Sigmoid colon (tissue), 7 donors: Measurements from ENCODE around the gene PON1. TPM values are rescaled to one million over a fixed set of nuclear protein-coding genes. Genes with fewer than 3 reads are reported as not detected.

Experiments used
- DNase-seq: peaks from one replicate; pipeline ENCODE4 v3.0.0-alpha.2; 2019
- H3K27ac ChIP-seq, 4 donors: fragments of 200-600 bp; sonication (generic); one replicate each; pipeline ENCODE4 v1.5.1; 2016 to 2019; ENCODE audit warnings: mild to moderate bottlenecking in 1 of 4
- H3K27me3 ChIP-seq, 3 donors: fragments of 200-600 bp; sonication (generic); one replicate each; pipeline ENCODE4 v1.5.1; 2019; ENCODE audit warnings: mild to moderate bottlenecking in 1 of 3
- H3K36me3 ChIP-seq, 4 donors: fragments of 200-600 bp; sonication (generic); one replicate each; pipeline ENCODE4 v1.5.1; 2016 to 2019
- H3K4me1 ChIP-seq, 4 donors: fragments of 200-600 bp; sonication (generic); one replicate each; pipeline ENCODE4 v1.5.1; 2017 to 2019
- H3K4me3 ChIP-seq, 4 donors: fragments of 200-600 bp; sonication (generic); one replicate each; pipeline ENCODE4 v1.5.1; 2017 to 2019; ENCODE audit warnings: mild to moderate bottlenecking in 2 of 4, moderate library complexity in 1 of 4
- H3K9me3 ChIP-seq, 4 donors: fragments of 200-600 bp in 3 of 4; sonication (generic) in 3 of 4; one replicate each; pipeline versions ENCODE4 v1.5.1 to v1.6.1; 2013 to 2019
- EP300 ChIP-seq, 4 donors: sonication (generic); formaldehyde crosslinking; IDR thresholded peaks; one replicate each; pipeline ENCODE4 v1.6.1; 2017; ENCODE audit warnings: antibody characterized with exemption in 4 of 4
- POLR2A ChIP-seq, 2 donors: fragments of 450-650 bp; IDR thresholded peaks; one replicate each; pipeline ENCODE4 v1.6.1; 2016; ENCODE audit warnings: antibody characterized with exemption in 2 of 2, mild to moderate bottlenecking in 2 of 2, moderate library complexity in 2 of 2
- POLR2AphosphoS5 ChIP-seq, 4 donors: sonication (generic); formaldehyde crosslinking; IDR thresholded peaks; one replicate each; pipeline ENCODE4 v1.6.1; 2017; ENCODE audit warnings: antibody characterized with exemption in 4 of 4
- WGBS, 2 donors: extraction: QIAGEN DNeasy Blood & Tissue Kit; methylation state at CpG; one replicate each; pipeline ENCODE4 v1.1.7; 2013; 5-methylcytosine and 5-hydroxymethylcytosine counted together
- intact Hi-C: fragments of 100-400 bp; cut with DNase I; formaldehyde crosslinking; loops from one replicate; pipeline ENCODE4 v1.15.1; 2023
- polyA plus RNA-seq, 3 donors: library from polyadenylated mRNA; stranded (reverse); fragments of 200-250 nt; gene quantifications; one replicate each; pipeline ENCODE4 v1.2.3, GENCODE V29; 2013
- total RNA-seq, 4 donors: library from RNA; depleted of rRNA; stranded (reverse); fragments of >200 nt; gene quantifications; one replicate each; pipeline ENCODE4 v1.1.0, GENCODE V29; 2016
- TF ChIP-seq, protein P1 (sequence below), 4 experiments: fragments of 450-650 bp in 3 of 4; fragments of 200-600 bp in 1 of 4; IDR thresholded peaks; one replicate each; pipeline ENCODE4 v1.5.1; 2016 to 2019; ENCODE audit warnings: antibody characterized with exemption in 4 of 4, mild to moderate bottlenecking in 3 of 4, moderate library complexity in 2 of 4
- donor health status: healthy with polysubstance abuse.
- donor health status: Bipolar disorder and iron deficiency.
- donor health status: healthy.

PON1 gene
- total and polyA plus RNA-seq, 7 donors = 0.16 to 0.19 TPM; not detected in 5

DNA sequence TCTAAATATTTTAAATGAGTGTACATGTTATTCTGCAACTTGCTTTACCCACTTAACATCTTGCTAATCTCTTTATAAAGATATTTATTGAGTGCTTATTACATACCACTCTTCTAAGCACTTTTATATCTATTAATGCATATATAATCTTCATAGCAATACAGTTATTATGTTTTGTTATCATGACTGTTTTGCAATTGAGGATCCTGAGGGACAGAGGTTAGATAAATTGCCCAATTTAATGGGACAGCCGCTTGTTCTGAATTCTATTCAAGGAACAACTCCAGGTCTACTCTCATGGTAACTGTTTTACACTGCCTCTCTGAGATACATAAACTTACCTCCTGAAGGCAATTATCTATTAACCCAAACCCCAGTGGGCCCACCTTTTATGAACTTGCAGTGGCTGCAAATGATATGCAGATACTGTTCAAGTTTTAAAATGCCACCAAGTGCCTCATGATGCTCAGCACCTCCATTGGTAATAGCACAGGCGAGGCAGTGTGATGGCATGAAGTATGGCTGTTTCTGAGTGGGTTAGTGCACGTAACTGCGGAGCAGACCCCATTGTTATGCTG lies 60.5 kb downstream of the PON1 start:
- H3K9me3 ChIP-seq = no peaks in the 10 kb centered on the region
- H3K27ac ChIP-seq = no peak overlapping the region
- H3K27me3 ChIP-seq = no peaks in the 10 kb centered on the region
- intact Hi-C loops = no loop called here
- no peak for DNase-seq
- no peak overlapping the region for H3K4me3 ChIP-seq
- WGBS, 2 donors = 93% methylated on average over 4 of the region's 4 CpGs
- TF ChIP-seq EP300 (IDR thresholded peaks at IDR 0.05) (no peak), POLR2A (IDR thresholded peaks at IDR 0.05) (no peak), POLR2AphosphoS5 (IDR thresholded peaks at IDR 0.05) (no peak)
- TF ChIP-seq, protein P1, sequence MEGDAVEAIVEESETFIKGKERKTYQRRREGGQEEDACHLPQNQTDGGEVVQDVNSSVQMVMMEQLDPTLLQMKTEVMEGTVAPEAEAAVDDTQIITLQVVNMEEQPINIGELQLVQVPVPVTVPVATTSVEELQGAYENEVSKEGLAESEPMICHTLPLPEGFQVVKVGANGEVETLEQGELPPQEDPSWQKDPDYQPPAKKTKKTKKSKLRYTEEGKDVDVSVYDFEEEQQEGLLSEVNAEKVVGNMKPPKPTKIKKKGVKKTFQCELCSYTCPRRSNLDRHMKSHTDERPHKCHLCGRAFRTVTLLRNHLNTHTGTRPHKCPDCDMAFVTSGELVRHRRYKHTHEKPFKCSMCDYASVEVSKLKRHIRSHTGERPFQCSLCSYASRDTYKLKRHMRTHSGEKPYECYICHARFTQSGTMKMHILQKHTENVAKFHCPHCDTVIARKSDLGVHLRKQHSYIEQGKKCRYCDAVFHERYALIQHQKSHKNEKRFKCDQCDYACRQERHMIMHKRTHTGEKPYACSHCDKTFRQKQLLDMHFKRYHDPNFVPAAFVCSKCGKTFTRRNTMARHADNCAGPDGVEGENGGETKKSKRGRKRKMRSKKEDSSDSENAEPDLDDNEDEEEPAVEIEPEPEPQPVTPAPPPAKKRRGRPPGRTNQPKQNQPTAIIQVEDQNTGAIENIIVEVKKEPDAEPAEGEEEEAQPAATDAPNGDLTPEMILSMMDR (IDR thresholded peaks at IDR 0.05) = no peak
- H3K36me3 ChIP-seq = peaks cover 0 to 7% (median 0%) of the 10 kb centered on the region in 4 donors
- no peaks in the 10 kb centered on the region for H3K4me1 ChIP-seq

DNA sequence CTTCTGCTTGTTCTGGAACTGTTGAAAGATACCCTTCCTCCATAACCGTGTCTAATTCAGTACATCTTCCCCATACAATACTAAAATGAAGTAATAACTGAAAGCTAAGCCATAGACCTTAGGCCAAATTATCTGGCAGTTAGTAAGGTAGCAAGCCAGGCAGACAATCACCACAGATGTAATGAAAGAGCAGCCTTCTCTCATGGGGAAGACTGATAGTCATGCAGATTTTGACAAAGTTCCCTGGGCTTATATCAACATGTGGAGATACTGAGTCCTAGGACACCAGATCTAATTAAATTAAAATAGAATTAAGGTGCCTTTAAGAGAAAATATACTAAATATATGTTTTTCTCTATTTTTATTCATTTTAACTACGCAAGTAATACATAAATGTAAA lies 61.5 kb downstream of the PON1 start:
- Histone ChIP-seq H3K27ac (no peak overlapping the region), H3K4me3 (no peak overlapping the region), H3K9me3 (no peaks in the 10 kb centered on the region), H3K36me3 (no peaks in the 10 kb centered on the region), H3K27me3 (no peaks in the 10 kb centered on the region), H3K4me1 (no peaks in the 10 kb centered on the region)
- TF ChIP-seq, protein P1 (IDR thresholded peaks at IDR 0.05) = no peak
- TF ChIP-seq EP300 (IDR thresholded peaks at IDR 0.05) = no peak
- no peak for TF ChIP-seq POLR2AphosphoS5 (IDR thresholded peaks at IDR 0.05)
- no peak for TF ChIP-seq POLR2A (IDR thresholded peaks at IDR 0.05)
- DNase-seq = no peak
- intact Hi-C loops = no loop called here
- 96 to 98% methylated on average over 2 of the region's 2 CpGs for WGBS, 2 donors

DNA sequence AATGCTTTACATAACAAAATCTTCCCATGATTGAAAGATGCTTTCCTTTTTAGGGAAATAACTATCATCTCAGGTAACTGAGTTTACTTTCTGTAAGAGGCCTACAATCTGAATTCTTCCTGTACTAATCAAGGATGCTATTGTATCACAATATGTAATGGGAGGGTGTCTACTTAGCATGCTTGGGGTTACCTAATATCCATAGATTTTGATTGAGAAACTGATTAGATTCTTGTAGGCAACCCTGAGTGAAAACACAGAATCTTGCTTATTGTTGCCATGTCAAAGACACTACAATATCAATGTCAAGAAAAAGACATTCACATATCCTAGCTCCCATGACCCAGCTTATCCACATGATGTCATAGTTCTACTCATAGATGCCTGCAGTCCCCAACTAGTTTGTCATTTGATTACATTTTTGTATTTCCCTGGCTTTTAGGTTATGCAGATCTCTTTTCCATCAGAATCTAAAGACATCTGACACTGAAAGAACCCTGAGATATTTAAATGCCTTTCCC lies 62.4 kb downstream of the PON1 start:
- Histone ChIP-seq H3K36me3 (no peaks in the 10 kb centered on the region), H3K4me3 (no peak overlapping the region), H3K9me3 (no peaks in the 10 kb centered on the region), H3K27ac (no peak overlapping the region), H3K27me3 (no peaks in the 10 kb centered on the region), H3K4me1 (no peaks in the 10 kb centered on the region)
- TF ChIP-seq EP300 (IDR thresholded peaks at IDR 0.05) (no peak), POLR2AphosphoS5 (IDR thresholded peaks at IDR 0.05) (no peak), POLR2A (IDR thresholded peaks at IDR 0.05) (no peak)
- TF ChIP-seq, protein P1 (IDR thresholded peaks at IDR 0.05) = no peak
- intact Hi-C loops = no loop called here
- no peak for DNase-seq

DNA sequence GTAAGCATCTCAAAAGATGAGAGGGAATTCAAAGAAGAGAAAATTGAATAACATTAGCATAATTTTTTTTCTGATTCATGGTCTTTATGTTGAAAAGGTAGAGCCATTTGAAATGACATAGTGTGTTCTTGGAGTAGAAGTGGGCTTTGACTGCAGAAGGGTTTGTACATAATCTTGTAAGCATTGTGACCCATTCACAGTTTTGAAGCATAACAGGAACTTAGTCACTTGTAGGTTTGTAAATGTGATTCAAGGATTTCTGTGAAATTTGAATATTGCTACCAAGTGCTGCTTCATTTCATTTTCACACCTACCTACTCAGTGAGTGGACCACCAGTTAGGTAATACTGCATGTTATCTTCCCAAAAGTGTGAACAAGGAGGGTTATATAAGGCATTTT lies 68.6 kb downstream of the PON1 start:
- Histone ChIP-seq H3K27ac (no peak overlapping the region), H3K4me1 (no peaks in the 10 kb centered on the region), H3K36me3 (peaks cover 0 to 15% (median 0%) of the 10 kb centered on the region in 4 donors), H3K4me3 (no peak overlapping the region), H3K27me3 (no peaks in the 10 kb centered on the region), H3K9me3 (no peaks in the 10 kb centered on the region)
- intact Hi-C loops = no loop called here
- no peak for TF ChIP-seq EP300 (IDR thresholded peaks at IDR 0.05)
- no peak for TF ChIP-seq POLR2AphosphoS5 (IDR thresholded peaks at IDR 0.05)
- TF ChIP-seq, protein P1 (IDR thresholded peaks at IDR 0.05) = no peak
- no peak for TF ChIP-seq POLR2A (IDR thresholded peaks at IDR 0.05)
- DNase-seq = no peak

DNA sequence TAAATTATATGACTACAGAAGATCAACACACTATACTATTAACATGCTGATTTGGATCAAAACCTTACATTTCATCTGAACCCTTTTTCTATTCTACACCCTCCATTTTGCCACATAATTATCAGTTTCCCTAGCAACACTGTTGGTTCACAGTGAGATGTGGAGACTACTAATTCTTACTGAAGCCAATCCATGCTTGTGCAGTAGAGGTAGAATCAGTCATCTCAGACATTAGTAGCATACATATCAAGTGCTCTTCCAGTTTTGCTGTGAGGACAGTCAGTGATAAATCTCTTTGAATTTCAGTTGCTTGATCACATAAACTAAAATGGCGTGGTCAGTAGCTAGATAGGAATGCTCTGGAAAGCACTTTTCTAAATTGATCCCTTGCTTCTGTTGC lies 70.3 kb downstream of the PON1 start:
- H3K4me3 ChIP-seq = no peak overlapping the region
- DNase-seq = no peak
- TF ChIP-seq POLR2A (IDR thresholded peaks at IDR 0.05) = no peak
- TF ChIP-seq POLR2AphosphoS5 (IDR thresholded peaks at IDR 0.05) = no peak
- TF ChIP-seq, protein P1 (IDR thresholded peaks at IDR 0.05) = no peak
- TF ChIP-seq EP300 (IDR thresholded peaks at IDR 0.05) = no peak
- no peaks in the 10 kb centered on the region for H3K4me1 ChIP-seq
- WGBS, 2 donors = 89 to 92% methylated on average over 1 of the region's 1 CpG
- no peaks in the 10 kb centered on the region for H3K9me3 ChIP-seq
- intact Hi-C loops = no loop called here
- peaks cover 0 to 15% (median 0%) of the 10 kb centered on the region in 4 donors for H3K36me3 ChIP-seq
- H3K27me3 ChIP-seq = no peaks in the 10 kb centered on the region
- no peak overlapping the region for H3K27ac ChIP-seq
